ENCODE results near the gene MAPKAP1. TPM values are rescaled to one million over a fixed set of nuclear protein-coding genes. Genes with fewer than 3 reads are reported as not detected.

The MAPKAP1 gene
- polyA plus RNA-seq, 1 donor from 2014 or later = 57.5 TPM

GRCh38 chr9:125425170-125425897 is 281.7 kb downstream of the MAPKAP1 start:
- Histone ChIP-seq H3K9ac (ENCODE audit: low read length) (no peak overlapping the region), H3K9me2 (ENCODE audit: insufficient read depth, low read length) (no peaks in the 10 kb centered on the region), H3K36me3 (ENCODE audit: insufficient read depth, low read length) (no peaks in the 10 kb centered on the region), H3K4me2 (ENCODE audit: low read length) (no peak overlapping the region), H4K20me1 (ENCODE audit: insufficient read depth) (no peaks in the 10 kb centered on the region), H3K27ac (ENCODE audit: low read length) (no peak overlapping the region), H3F3A (ENCODE audit: insufficient read depth, low read length, poor library complexity, severe bottlenecking) (no peaks in the 10 kb centered on the region), H2AFZ (ENCODE audit: low read depth, low read length) (no peak overlapping the region), H3K79me2 (replicated peaks; ENCODE audit: insufficient read depth, low read length) (no peaks in the 10 kb centered on the region), H3K9me3 (ENCODE audit: low read length) (no peaks in the 10 kb centered on the region), H3K4me3 (ENCODE audit: low read length) (no peak overlapping the region), H3K27me3 (ENCODE audit: insufficient read depth, low read depth, low read length) (no peaks in the 10 kb centered on the region)
- TF ChIP-seq CTCF (IDR thresholded peaks at IDR 0.05; ENCODE audit: poor library complexity, severe bottlenecking) (no peak), EZH2 (IDR thresholded peaks at IDR 0.05; ENCODE audit: borderline replicate concordance, insufficient read depth, low read length, poor library complexity, severe bottlenecking) (no peak), REST (IDR thresholded peaks at IDR 0.05; ENCODE audit: borderline replicate concordance) (no peak), EP300 (conservative IDR thresholded peaks at IDR 0.05; ENCODE audit: poor library complexity, severe bottlenecking) (no peak), POLR2AphosphoS5 (IDR thresholded peaks at IDR 0.05) (no peak), RAD21 (conservative IDR thresholded peaks at IDR 0.05) (no peak), TAF1 (IDR thresholded peaks at IDR 0.05; ENCODE audit: low read depth) (no peak), MXI1 (conservative IDR thresholded peaks at IDR 0.05; ENCODE audit: poor library complexity, severe bottlenecking) (no peak), SMC3 (conservative IDR thresholded peaks at IDR 0.05; ENCODE audit: poor library complexity) (no peak)

- TF ChIP-seq EP300 (conservative IDR thresholded peaks at IDR 0.05; ENCODE audit: poor library complexity, severe bottlenecking) (no peak), EZH2 (IDR thresholded peaks at IDR 0.05; ENCODE audit: borderline replicate concordance, insufficient read depth, low read length, poor library complexity, severe bottlenecking) (no peak), REST (IDR thresholded peaks at IDR 0.05; ENCODE audit: borderline replicate concordance) (no peak), CTCF (IDR thresholded peaks at IDR 0.05; ENCODE audit: poor library complexity, severe bottlenecking) (no peak)
Measured at GRCh38 chr9:125423964-125424363, 283.0 kb downstream of the MAPKAP1 start.

More at GRCh38 chr9:125423964-125424363, 283.0 kb downstream of the MAPKAP1 start:
- no peaks in the 10 kb centered on the region for H3K9me3 ChIP-seq (ENCODE audit: low read length)
- H4K20me1 ChIP-seq (ENCODE audit: insufficient read depth) = no peaks in the 10 kb centered on the region
- no peak overlapping the region for H3K4me2 ChIP-seq (ENCODE audit: low read length)
- H2AFZ ChIP-seq (ENCODE audit: low read depth, low read length) = no peak overlapping the region
- H3K27ac ChIP-seq (ENCODE audit: low read length) = no peak overlapping the region
- H3K36me3 ChIP-seq (ENCODE audit: insufficient read depth, low read length) = no peaks in the 10 kb centered on the region
- no peak overlapping the region for H3K4me3 ChIP-seq (ENCODE audit: low read length)
- no peaks in the 10 kb centered on the region for H3K27me3 ChIP-seq (ENCODE audit: insufficient read depth, low read depth, low read length)
- H3K9ac ChIP-seq (ENCODE audit: low read length) = no peak overlapping the region
- no peaks in the 10 kb centered on the region for H3F3A ChIP-seq (ENCODE audit: insufficient read depth, low read length, poor library complexity, severe bottlenecking)
- no peaks in the 10 kb centered on the region for H3K9me2 ChIP-seq (ENCODE audit: insufficient read depth, low read length)
- no peaks in the 10 kb centered on the region for H3K79me2 ChIP-seq (replicated peaks; ENCODE audit: insufficient read depth, low read length)
